ENCODE measurements around the gene MEGF9. TPM values are rescaled to one million over a fixed set of nuclear protein-coding genes. Genes with fewer than 3 reads are reported as not detected.

Gene MEGF9
- total and polyA plus RNA-seq, 2 donors = 3.5 to 3.7 TPM

- no peak for DNase-seq (ENCODE audit: low read depth in 6 of 9, low spot score in 9 of 9)
- no peaks in the 10 kb centered on the region for H3K9me3 ChIP-seq (ENCODE audit: control insufficient read depth in 2 of 2, insufficient read depth in 1 of 2, low read length in 1 of 2)
- 94% methylated on average over 3 of the region's 3 CpGs for WGBS
- H3K27me3 ChIP-seq (ENCODE audit: control insufficient read depth in 2 of 2, insufficient read depth in 1 of 2, low read length in 1 of 2) = no peaks in the 10 kb centered on the region
- H3K4me3 ChIP-seq (ENCODE audit: low read length in 2 of 2) = no peak overlapping the region
- H3K27ac ChIP-seq (ENCODE audit: low read depth in 1 of 2, low read length in 1 of 2) = no peak overlapping the region
- no peaks in the 10 kb centered on the region for H3K4me1 ChIP-seq (ENCODE audit: control insufficient read depth in 2 of 2, insufficient read depth in 2 of 2, low read length in 2 of 2)
- H3K36me3 ChIP-seq (ENCODE audit: control insufficient read depth in 2 of 2, insufficient read depth in 2 of 2, low read length in 1 of 2) = no peaks in the 10 kb centered on the region
Measured at GRCh38 chr9:120723565-120723964, 9.3 kb upstream of the MEGF9 start.

DNA sequence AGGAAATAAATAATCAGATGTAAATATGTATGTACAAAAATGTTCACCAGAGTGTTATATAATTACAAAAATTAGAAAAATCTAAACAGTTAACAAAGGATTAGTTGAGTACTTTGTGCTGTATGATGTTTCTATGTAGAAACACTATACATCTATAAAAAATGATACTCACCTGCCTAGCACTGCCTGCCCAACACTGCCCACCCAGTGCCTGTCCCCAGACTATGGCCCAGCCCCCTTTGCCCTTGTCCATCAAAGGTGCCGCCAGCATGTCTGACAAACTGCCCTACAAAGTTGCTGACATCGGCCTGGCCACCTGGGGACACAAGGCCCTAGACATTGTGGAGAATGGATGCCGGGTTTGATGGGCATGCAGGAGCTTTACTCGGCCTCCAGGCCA, 6.1 kb upstream of the MEGF9 start:
- peaks cover 0 to 2% of the 10 kb centered on the region in 2 donors for H3K27me3 ChIP-seq (ENCODE audit: control insufficient read depth in 2 of 2, insufficient read depth in 1 of 2, low read length in 1 of 2)
- H3K27ac ChIP-seq (ENCODE audit: low read depth in 1 of 2, low read length in 1 of 2) = no peak overlapping the region
- no peaks in the 10 kb centered on the region for H3K9me3 ChIP-seq (ENCODE audit: control insufficient read depth in 2 of 2, insufficient read depth in 1 of 2, low read length in 1 of 2)
- no peak for DNase-seq (ENCODE audit: low read depth in 6 of 9, low spot score in 9 of 9)
- no peaks in the 10 kb centered on the region for H3K36me3 ChIP-seq (ENCODE audit: control insufficient read depth in 2 of 2, insufficient read depth in 2 of 2, low read length in 1 of 2)
- WGBS = 98% methylated on average over 4 of the region's 4 CpGs
- no peak overlapping the region for H3K4me3 ChIP-seq (ENCODE audit: low read length in 2 of 2)
- peaks cover 0 to under 1% of the 10 kb centered on the region in 2 donors for H3K4me1 ChIP-seq (ENCODE audit: control insufficient read depth in 2 of 2, insufficient read depth in 2 of 2, low read length in 2 of 2)

- no peak for DNase-seq (ENCODE audit: low read depth in 6 of 9, low spot score in 9 of 9)
- 64% methylated on average over 3 of the region's 3 CpGs for WGBS
Measured at GRCh38 chr9:120718316-120718715, 4.0 kb upstream of the MEGF9 start.

GRCh38 chr9:120717176-120717575, 2.9 kb upstream of the MEGF9 start:
- no peaks in the 10 kb centered on the region for H3K36me3 ChIP-seq (ENCODE audit: control insufficient read depth in 2 of 2, insufficient read depth in 2 of 2, low read length in 1 of 2)
- 96% methylated on average over 2 of the region's 2 CpGs for WGBS
- H3K4me1 ChIP-seq (ENCODE audit: control insufficient read depth in 2 of 2, insufficient read depth in 2 of 2, low read length in 2 of 2) = peaks cover 11 to 18% of the 10 kb centered on the region in 2 donors
- no peak for DNase-seq (ENCODE audit: low read depth in 6 of 9, low spot score in 9 of 9)
- H3K27me3 ChIP-seq (ENCODE audit: control insufficient read depth in 2 of 2, insufficient read depth in 1 of 2, low read length in 1 of 2) = peaks cover 0 to 10% of the 10 kb centered on the region in 2 donors
- no peaks in the 10 kb centered on the region for H3K9me3 ChIP-seq (ENCODE audit: control insufficient read depth in 2 of 2, insufficient read depth in 1 of 2, low read length in 1 of 2)
- H3K4me3 ChIP-seq (ENCODE audit: low read length in 2 of 2) = no peak overlapping the region
- H3K27ac ChIP-seq (ENCODE audit: low read depth in 1 of 2, low read length in 1 of 2) = no peak overlapping the region

More at GRCh38 chr9:120718316-120718715, 4.0 kb upstream of the MEGF9 start:
- Histone ChIP-seq H3K4me3 (ENCODE audit: low read length in 2 of 2) (no peak overlapping the region), H3K9me3 (ENCODE audit: control insufficient read depth in 2 of 2, insufficient read depth in 1 of 2, low read length in 1 of 2) (no peaks in the 10 kb centered on the region), H3K27ac (ENCODE audit: low read depth in 1 of 2, low read length in 1 of 2) (no peak overlapping the region), H3K36me3 (ENCODE audit: control insufficient read depth in 2 of 2, insufficient read depth in 2 of 2, low read length in 1 of 2) (no peaks in the 10 kb centered on the region), H3K27me3 (ENCODE audit: control insufficient read depth in 2 of 2, insufficient read depth in 1 of 2, low read length in 1 of 2) (peaks cover 0 to 10% of the 10 kb centered on the region in 2 donors), H3K4me1 (ENCODE audit: control insufficient read depth in 2 of 2, insufficient read depth in 2 of 2, low read length in 2 of 2) (peaks cover 4 to 10% of the 10 kb centered on the region in 2 donors)

- H3K36me3 ChIP-seq (ENCODE audit: control insufficient read depth in 2 of 2, insufficient read depth in 2 of 2, low read length in 1 of 2) = no peaks in the 10 kb centered on the region
- no peak for DNase-seq (ENCODE audit: low read depth in 6 of 9, low spot score in 9 of 9)
- WGBS = 93% methylated on average over 5 of the region's 5 CpGs
- H3K4me1 ChIP-seq (ENCODE audit: control insufficient read depth in 2 of 2, insufficient read depth in 2 of 2, low read length in 2 of 2) = peaks cover 12 to 23% of the 10 kb centered on the region in 2 donors
- no peak overlapping the region for H3K4me3 ChIP-seq (ENCODE audit: low read length in 2 of 2)
- peaks cover 0 to 10% of the 10 kb centered on the region in 2 donors for H3K27me3 ChIP-seq (ENCODE audit: control insufficient read depth in 2 of 2, insufficient read depth in 1 of 2, low read length in 1 of 2)
- no peaks in the 10 kb centered on the region for H3K9me3 ChIP-seq (ENCODE audit: control insufficient read depth in 2 of 2, insufficient read depth in 1 of 2, low read length in 1 of 2)
- no peak overlapping the region for H3K27ac ChIP-seq (ENCODE audit: low read depth in 1 of 2, low read length in 1 of 2)
Measured at GRCh38 chr9:120716483-120716882, 2.2 kb upstream of the MEGF9 start.

GRCh38 chr9:120715389-120715924, 1.2 kb upstream of the MEGF9 start:
- DNase-seq (ENCODE audit: low read depth in 6 of 9, low spot score in 9 of 9) = no peak
- H3K27ac ChIP-seq (ENCODE audit: low read depth in 1 of 2, low read length in 1 of 2) = no peak overlapping the region
- peaks cover 12 to 23% of the 10 kb centered on the region in 2 donors for H3K4me1 ChIP-seq (ENCODE audit: control insufficient read depth in 2 of 2, insufficient read depth in 2 of 2, low read length in 2 of 2)
- no peaks in the 10 kb centered on the region for H3K36me3 ChIP-seq (ENCODE audit: control insufficient read depth in 2 of 2, insufficient read depth in 2 of 2, low read length in 1 of 2)
- no peak overlapping the region for H3K4me3 ChIP-seq (ENCODE audit: low read length in 2 of 2)
- no peaks in the 10 kb centered on the region for H3K9me3 ChIP-seq (ENCODE audit: control insufficient read depth in 2 of 2, insufficient read depth in 1 of 2, low read length in 1 of 2)
- H3K27me3 ChIP-seq (ENCODE audit: control insufficient read depth in 2 of 2, insufficient read depth in 1 of 2, low read length in 1 of 2) = peaks cover 0 to 10% of the 10 kb centered on the region in 2 donors
- WGBS = 91% methylated on average over 14 of the region's 14 CpGs

GRCh38 chr9:120714846-120715388, 647 bp upstream of the MEGF9 start:
- Histone ChIP-seq H3K27ac (ENCODE audit: low read depth in 1 of 2, low read length in 1 of 2) (peak overlapping the region in 1 of 2 donors; percentile 74), H3K36me3 (ENCODE audit: control insufficient read depth in 2 of 2, insufficient read depth in 2 of 2, low read length in 1 of 2) (no peaks in the 10 kb centered on the region), H3K4me3 (ENCODE audit: low read length in 2 of 2) (peak overlapping the region; percentile 66 to 84), H3K9me3 (ENCODE audit: control insufficient read depth in 2 of 2, insufficient read depth in 1 of 2, low read length in 1 of 2) (no peaks in the 10 kb centered on the region), H3K27me3 (ENCODE audit: control insufficient read depth in 2 of 2, insufficient read depth in 1 of 2, low read length in 1 of 2) (peaks cover 0 to 10% of the 10 kb centered on the region in 2 donors), H3K4me1 (ENCODE audit: control insufficient read depth in 2 of 2, insufficient read depth in 2 of 2, low read length in 2 of 2) (peaks cover 14 to 23% of the 10 kb centered on the region in 2 donors)
- WGBS = 13% methylated on average over 30 of the region's 30 CpGs
- DNase-seq (ENCODE audit: low read depth in 6 of 9, low spot score in 9 of 9) = peak in 1 of 9 donors; percentile 23

- H3K9me3 ChIP-seq (ENCODE audit: control insufficient read depth in 2 of 2, insufficient read depth in 1 of 2, low read length in 1 of 2) = no peaks in the 10 kb centered on the region
- DNase-seq (ENCODE audit: low read depth in 6 of 9, low spot score in 9 of 9) = peak in 1 of 9 donors; percentile 24
- H3K4me3 ChIP-seq (ENCODE audit: low read length in 2 of 2) = peak overlapping the region; percentile 66 to 84
- H3K27me3 ChIP-seq (ENCODE audit: control insufficient read depth in 2 of 2, insufficient read depth in 1 of 2, low read length in 1 of 2) = peaks cover 0 to 10% of the 10 kb centered on the region in 2 donors
- H3K36me3 ChIP-seq (ENCODE audit: control insufficient read depth in 2 of 2, insufficient read depth in 2 of 2, low read length in 1 of 2) = no peaks in the 10 kb centered on the region
- peaks cover 14 to 23% of the 10 kb centered on the region in 2 donors for H3K4me1 ChIP-seq (ENCODE audit: control insufficient read depth in 2 of 2, insufficient read depth in 2 of 2, low read length in 2 of 2)
- whole genome bisulfite sequencing = 1% methylated on average over 50 of the region's 50 CpGs
- no peak overlapping the region for H3K27ac ChIP-seq (ENCODE audit: low read depth in 1 of 2, low read length in 1 of 2)
Measured at GRCh38 chr9:120713257-120714087, 798 bp downstream of the MEGF9 start.

DNA sequence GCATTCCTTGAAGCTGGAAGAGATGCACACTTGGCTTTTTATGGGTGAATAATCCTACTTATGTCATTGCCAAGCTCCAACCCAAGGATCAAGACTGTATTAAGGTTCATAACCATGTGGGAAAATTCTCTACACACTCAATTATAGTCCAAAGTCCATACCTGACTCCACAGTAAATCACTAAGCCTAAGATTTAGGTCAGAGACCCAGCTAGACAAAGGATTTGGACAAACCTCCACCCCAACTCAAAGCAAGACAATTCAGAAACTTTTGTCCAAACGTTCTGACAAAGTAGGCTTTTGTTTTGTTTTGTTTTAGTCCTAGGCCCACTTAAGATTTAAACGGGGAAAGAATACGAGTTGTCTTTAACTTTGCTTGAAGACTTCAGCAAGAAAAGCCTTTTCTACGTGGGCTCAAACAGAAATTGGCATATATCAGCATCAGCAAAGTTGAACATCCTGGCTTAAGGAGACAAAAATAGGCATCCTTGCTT, 1.7 kb downstream of the MEGF9 start:
- peaks cover 0 to 10% of the 10 kb centered on the region in 2 donors for H3K27me3 ChIP-seq (ENCODE audit: control insufficient read depth in 2 of 2, insufficient read depth in 1 of 2, low read length in 1 of 2)
- peaks cover 14 to 23% of the 10 kb centered on the region in 2 donors for H3K4me1 ChIP-seq (ENCODE audit: control insufficient read depth in 2 of 2, insufficient read depth in 2 of 2, low read length in 2 of 2)
- DNase-seq (ENCODE audit: low read depth in 6 of 9, low spot score in 9 of 9) = peak in 1 of 9 donors; percentile 23
- no peaks in the 10 kb centered on the region for H3K36me3 ChIP-seq (ENCODE audit: control insufficient read depth in 2 of 2, insufficient read depth in 2 of 2, low read length in 1 of 2)
- no peak overlapping the region for H3K27ac ChIP-seq (ENCODE audit: low read depth in 1 of 2, low read length in 1 of 2)
- WGBS = 71% methylated on average over 4 of the region's 4 CpGs
- H3K9me3 ChIP-seq (ENCODE audit: control insufficient read depth in 2 of 2, insufficient read depth in 1 of 2, low read length in 1 of 2) = no peaks in the 10 kb centered on the region
- peak overlapping the region in 1 of 2 donors; percentile 84 for H3K4me3 ChIP-seq (ENCODE audit: low read length in 2 of 2)

All from thymus (tissue), 11 donors.